ENCODE measurements around the gene LLGL2.

Gene LLGL2

GRCh38 chr17:75523647-75524046, 1.9 kb upstream of the LLGL2 start:
- DNase-seq = no peak

DNA sequence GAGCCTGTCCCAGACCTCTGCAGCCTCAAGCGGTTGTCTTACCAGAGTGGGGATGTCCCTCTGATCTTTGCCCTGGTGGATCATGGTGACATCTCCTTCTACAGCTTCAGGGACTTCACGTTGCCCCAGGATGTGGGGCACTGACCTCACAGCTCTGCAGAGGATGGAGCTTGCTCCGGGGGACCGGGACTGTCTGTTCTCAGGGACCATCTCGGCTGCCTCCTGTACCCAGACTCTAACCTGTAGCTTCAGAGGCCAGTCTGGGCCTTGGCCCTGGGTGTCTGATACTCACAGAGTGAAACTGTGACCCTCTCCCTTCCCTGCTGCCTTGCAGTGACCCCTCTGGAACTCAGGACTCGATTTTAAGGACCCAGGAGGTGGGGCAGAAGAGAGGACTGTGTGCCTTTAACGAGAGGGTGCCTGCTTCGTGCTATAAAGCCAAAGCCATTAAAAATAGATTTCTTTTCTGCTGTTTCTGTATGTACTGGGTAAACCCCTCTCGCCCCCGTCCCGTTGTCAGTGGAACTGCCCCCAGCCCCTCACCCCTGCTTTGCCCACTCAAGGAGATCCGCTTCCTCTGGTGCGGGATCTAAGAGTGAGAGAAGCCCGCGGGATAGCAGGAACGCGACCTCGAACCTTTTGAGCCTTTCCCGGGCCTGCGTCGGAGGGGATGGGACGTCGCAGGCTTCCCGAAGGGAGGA, 1.1 kb upstream of the LLGL2 start:
- no peak for DNase-seq

- peak; percentile 11 for DNase-seq
These were observed 483 bp downstream of the LLGL2 start for GRCh38 chr17:75525806-75526554.

DNA sequence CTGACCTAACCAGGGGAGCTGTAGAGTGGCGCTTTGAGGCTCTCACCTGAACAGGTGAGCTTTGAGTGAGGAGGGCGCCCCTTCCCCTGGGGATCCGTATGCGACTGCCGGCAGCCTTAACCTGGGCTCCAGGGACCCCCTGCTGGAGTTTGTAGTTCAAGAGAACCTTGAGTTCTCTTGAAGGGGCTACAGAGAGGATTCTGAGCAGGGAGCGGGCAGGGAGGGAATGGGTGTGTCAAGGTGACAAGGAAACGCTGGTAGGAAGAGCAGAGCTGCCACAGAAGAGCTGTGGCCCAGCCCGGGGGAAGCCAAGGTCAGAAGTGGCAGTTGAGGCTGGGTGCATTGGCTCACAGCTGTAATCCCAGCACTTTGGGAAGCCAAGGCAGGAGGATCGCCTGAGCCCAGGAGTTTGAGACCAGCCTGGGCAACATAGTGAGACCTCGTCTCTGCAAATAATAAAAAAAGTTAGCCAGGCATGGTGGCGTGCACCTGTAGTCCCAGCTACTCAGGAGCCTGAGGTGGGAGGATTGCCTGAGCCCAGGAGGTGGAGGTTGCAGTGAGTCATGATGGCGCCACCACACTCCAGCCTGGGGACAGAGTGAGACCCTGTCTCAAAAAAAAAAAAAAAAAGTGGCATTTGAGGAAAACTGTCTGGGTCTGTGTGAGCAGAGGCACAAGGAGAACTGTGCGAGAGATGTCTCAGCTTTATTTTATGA, 1.2 kb downstream of the LLGL2 start:
- no peak for DNase-seq

GRCh38 chr17:75530837-75531720, 5.6 kb downstream of the LLGL2 start:
- DNase-seq = no peak

DNA sequence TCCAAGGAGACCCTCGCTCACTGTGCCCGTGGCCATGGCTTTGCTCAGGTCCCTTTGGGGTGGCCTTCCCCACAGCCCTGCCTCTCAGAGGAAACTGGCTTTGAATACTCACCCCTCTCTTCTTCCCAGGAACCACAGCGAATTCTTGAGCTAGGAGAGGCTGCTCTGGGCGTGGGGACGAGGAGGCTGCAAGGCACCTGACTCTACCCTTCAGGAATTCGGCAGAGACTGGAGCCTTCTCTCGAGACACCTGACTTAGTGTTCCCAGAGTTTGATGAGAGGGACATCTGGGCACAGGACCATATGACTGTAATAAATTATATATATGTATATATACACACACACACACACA, 6.2 kb downstream of the LLGL2 start:
- no peak for DNase-seq

DNA sequence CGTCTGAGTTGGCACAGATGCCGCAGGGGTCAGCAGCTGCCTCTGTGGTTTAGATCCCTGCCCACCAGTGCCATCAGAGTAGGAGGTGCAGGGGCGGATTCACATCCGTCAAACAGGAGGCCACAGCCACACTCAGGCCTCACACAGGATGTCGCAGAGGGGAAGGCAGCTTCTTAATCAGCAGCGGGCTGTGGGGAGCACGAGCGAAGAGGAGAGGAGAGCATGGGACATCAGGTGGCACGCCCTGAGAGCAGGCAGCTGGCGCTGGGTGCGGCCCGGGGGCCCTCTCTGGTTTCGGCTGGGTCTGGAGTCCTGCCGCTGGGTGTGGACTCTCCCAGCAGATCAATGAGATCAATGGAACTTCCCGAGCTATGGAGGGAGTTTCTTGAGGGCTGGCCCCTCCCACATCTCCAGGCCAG, 9.6 kb downstream of the LLGL2 start:
- peak; percentile 47 for DNase-seq

DNA sequence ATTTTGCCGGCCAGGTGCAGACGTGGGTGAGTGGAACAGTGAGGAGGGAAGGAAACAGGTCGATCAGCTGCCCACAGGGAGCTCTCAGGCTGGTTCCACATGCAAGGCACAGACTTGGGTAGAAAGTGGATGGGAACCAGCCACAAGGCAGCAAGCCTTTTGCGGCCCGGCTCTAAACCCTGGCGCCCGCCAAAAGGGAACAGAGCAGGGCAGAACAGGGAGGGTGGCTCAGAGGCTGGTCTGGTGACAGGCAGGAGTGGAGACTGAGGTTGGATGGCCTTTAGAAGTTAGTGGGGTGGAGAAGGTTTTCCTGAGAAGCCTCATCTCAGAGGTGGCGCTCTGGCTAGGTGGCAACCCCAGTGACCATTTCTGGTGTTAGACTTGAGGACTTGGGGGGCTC, 10.4 kb downstream of the LLGL2 start:
- DNase-seq = no peak

GRCh38 chr17:75536366-75536765, 10.9 kb downstream of the LLGL2 start:
- no peak for DNase-seq

- no peak for DNase-seq
These were observed 14.7 kb downstream of the LLGL2 start for GRCh38 chr17:75539967-75540729.

- no peak for DNase-seq
These were observed 15.5 kb downstream of the LLGL2 start for GRCh38 chr17:75540923-75541503.

GRCh38 chr17:75542229-75542628, 16.7 kb downstream of the LLGL2 start:
- no peak for DNase-seq

- no peak for DNase-seq
These were observed 17.3 kb downstream of the LLGL2 start for GRCh38 chr17:75542728-75543336.

DNA sequence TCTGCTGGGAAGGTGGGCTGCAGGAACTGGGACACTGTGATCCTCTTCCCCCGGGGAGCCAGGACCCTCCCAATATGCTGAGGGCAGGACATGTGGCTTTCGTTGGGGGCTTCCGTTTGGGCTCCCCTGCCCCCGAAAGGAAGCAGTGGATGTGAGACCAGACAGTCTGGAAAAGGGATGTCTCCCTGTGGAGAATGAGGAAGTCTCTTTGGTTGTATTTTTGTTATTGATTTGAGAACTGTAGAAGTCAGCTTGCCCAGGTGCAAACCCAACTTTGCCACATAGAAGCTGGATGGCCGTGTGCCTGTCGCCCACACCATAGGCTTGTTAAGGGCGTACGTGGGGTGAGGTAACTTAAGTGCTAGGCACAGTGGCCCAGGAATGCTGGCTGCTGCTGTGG, 18.8 kb downstream of the LLGL2 start:
- no peak for DNase-seq

- no peak for DNase-seq
These were observed 20.7 kb downstream of the LLGL2 start for GRCh38 chr17:75546181-75546580.

DNA sequence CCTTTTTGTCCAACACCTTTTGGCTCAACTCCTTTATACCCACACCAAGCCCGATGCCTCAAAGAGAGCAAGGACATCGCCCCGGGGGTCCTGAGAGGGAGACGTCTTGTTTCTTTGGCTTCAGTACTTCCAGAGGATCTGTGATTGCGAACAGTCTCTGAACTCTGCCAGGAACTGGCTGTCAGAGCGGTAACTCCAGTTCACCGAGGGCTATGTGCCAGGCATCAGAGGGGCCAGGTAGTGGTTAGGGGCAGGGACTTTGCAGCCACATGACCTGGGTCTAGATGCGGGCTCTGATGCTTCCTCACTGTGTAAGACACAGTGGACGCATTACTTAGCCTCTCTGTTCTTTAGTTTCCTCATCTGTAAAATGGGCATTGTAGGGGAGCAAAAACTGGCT, 21.6 kb downstream of the LLGL2 start:
- no peak for DNase-seq

DNA sequence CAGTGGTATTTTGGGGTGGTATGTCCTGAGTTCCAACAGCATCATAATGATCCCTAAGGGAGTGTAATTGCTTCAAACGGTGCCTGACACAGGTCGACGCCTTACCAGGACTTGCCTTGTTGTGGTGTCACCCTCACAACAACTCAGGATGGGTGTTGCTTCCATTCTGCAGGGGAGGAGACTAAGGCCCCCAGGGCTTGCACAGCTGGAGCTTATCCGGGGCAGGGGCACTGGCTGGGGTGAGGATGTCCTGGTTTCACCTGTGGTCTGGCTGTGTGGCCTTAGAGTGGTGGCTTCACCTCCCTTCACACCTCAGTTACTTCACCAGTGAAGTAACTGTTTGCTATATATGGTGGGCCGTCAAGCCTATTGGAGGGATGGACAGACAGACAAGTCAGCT, 23.3 kb downstream of the LLGL2 start:
- DNase-seq = no peak

GRCh38 chr17:75549246-75550138, 24.0 kb downstream of the LLGL2 start:
- DNase-seq = no peak

GRCh38 chr17:75550139-75550465, 24.6 kb downstream of the LLGL2 start:
- DNase-seq = no peak

DNA sequence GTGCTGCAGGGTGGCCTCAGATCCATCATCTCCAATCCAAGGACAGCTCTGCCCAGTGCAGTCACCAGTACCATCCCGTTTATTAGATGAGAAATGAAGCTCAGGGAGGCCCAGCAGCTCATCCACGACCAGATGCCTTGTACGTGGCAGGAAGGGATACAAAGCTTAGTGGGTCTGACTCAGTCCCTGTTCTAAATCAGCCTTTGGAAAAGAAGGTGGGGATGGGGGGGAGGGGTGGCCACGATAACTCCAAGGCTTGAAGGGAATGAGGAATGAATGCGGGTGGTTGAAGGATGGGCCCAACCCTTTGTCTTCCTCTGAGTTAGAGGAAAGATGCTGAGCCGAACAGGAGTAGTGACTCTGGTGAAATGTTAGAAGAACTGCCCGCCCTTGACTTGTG, 25.8 kb downstream of the LLGL2 start:
- no peak for DNase-seq
